Colonic mucosa (tissue), 4 donors: Measurements from ENCODE around the gene REG4. TPM values are rescaled to one million over a fixed set of nuclear protein-coding genes. Genes with fewer than 3 reads are reported as not detected.
"Not testable (repeated sequence)": the region's sequence is repeated elsewhere in the genome, so short reads cannot be mapped to it uniquely, and the experiment has no call there.

Experiments used
- DNase-seq: peaks from one replicate; pipeline ENCODE4 v3.0.0-alpha.2; 2020
- H3K27ac ChIP-seq: fragments of 200-600 bp; one replicate; pipeline ENCODE4 v1.8.0; 2021
- H3K27me3 ChIP-seq: fragments of 200-600 bp; one replicate; pipeline ENCODE4 v1.8.0; 2021
- H3K36me3 ChIP-seq: fragments of 200-600 bp; one replicate; pipeline ENCODE4 v1.8.0; 2021
- H3K4me1 ChIP-seq: fragments of 200-600 bp; one replicate; pipeline ENCODE4 v1.8.0; 2021; ENCODE audit warnings: mild to moderate bottlenecking
- H3K4me3 ChIP-seq: fragments of 200-600 bp; one replicate; pipeline ENCODE4 v1.8.0; 2021
- H3K9ac ChIP-seq, 2 donors: one replicate each; pipeline ENCODE4 v1.7.0; 2013; ENCODE audit warnings: control low read depth in 2 of 2, low read depth in 2 of 2, low read length in 2 of 2
- H3K9me3 ChIP-seq: fragments of 200-600 bp; one replicate; pipeline ENCODE4 v1.8.0; 2021
- CTCF ChIP-seq: fragments of 200-600 bp; IDR thresholded peaks from one replicate; pipeline ENCODE4 v1.8.0; 2022; ENCODE audit warnings: antibody characterized with exemption, mild to moderate bottlenecking
- intact Hi-C: fragments of 100-400 bp; cut with DNase I; formaldehyde crosslinking; loops from one replicate; pipeline ENCODE4 v1.14.1; 2022
- total RNA-seq, 2 donors: library from RNA; stranded (reverse); fragmentation: NEBNext Ultra II Directional in 1 of 2; extraction: Animal tissue kit (Norgen Biotek cat#: 25700) in 1 of 2; gene quantifications; one replicate each; pipeline ENCODE4 v1.2.1, GENCODE V29; 2021
- donor health status: healthy.
- donor health status: DM: no; HTN: no; CAD: no.
- donor health status: DM: no; HTN: no; CAD: no.

Gene REG4
- total RNA-seq = 100 to 1,000 TPM in 1 of 2 donors, 10 to 100 TPM in 1; 90.2 to 169 TPM

DNA sequence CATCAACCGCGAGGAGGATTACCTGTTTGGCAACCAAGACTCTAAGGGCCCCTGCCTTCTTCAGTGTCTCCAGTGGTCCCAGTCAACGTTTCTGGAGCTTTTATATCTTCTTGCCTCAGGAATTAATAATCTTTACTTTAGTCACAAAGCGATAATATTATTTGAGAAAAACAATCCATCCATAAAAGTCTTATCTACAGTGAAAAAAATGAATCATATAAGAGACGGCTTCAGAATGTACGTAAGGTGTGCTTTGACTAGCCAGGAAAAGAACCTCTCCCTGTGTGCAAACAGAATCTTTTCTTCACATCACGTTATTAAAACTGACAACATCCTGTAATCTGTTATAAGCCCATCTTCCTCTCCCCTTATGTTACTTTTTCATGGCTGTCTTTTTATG lies at the start of gene REG4:
TSS of gene REG4 (minus strand) at position 74 of the 400 bp plus-strand sequence. CDS start 2,691 bp downstream, outside the sequence.
- H3K4me3 ChIP-seq = no peak within 1 kb of the TSS
- H3K27me3 ChIP-seq = no peaks in the 10 kb centered on the region
- DNase-seq = no peak
- intact Hi-C loops = no loop called here
- no peak within 1 kb of the TSS for H3K27ac ChIP-seq
- no peak within 1 kb of the TSS for H3K9ac ChIP-seq
- no peak for TF ChIP-seq CTCF
- H3K4me1 ChIP-seq = no peaks in the 10 kb centered on the region
- no peaks in the 10 kb centered on the region for H3K36me3 ChIP-seq
- H3K9me3 ChIP-seq = no peaks in the 10 kb centered on the region

DNA sequence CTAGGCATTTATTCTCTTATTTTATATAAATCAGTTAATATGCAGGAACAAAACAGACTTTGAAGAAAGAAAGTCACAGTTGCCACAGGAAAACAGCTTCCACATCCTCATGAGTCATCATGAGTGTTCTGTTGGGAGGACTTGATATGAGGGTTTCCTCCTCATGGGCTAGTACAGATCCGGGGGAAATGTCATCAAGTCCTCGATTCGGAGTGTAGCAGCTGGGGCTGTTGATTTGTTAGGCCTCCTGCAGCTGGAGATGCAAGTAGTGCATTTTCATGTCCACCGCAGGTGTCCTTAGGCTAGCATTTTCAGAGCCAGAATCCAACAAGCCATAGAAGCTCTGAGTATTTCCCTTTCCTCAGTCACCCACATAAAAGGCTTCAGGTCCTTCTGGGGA lies 48.4 kb upstream of the REG4 start:
- intact Hi-C loops = no loop called here
- Histone ChIP-seq H3K27me3 (no peaks in the 10 kb centered on the region), H3K9me3 (no peaks in the 10 kb centered on the region), H3K27ac (no peak overlapping the region), H3K9ac (no peak overlapping the region), H3K4me3 (no peak overlapping the region), H3K4me1 (no peaks in the 10 kb centered on the region), H3K36me3 (no peaks in the 10 kb centered on the region)
- no peak for TF ChIP-seq CTCF
- no peak for DNase-seq

DNA sequence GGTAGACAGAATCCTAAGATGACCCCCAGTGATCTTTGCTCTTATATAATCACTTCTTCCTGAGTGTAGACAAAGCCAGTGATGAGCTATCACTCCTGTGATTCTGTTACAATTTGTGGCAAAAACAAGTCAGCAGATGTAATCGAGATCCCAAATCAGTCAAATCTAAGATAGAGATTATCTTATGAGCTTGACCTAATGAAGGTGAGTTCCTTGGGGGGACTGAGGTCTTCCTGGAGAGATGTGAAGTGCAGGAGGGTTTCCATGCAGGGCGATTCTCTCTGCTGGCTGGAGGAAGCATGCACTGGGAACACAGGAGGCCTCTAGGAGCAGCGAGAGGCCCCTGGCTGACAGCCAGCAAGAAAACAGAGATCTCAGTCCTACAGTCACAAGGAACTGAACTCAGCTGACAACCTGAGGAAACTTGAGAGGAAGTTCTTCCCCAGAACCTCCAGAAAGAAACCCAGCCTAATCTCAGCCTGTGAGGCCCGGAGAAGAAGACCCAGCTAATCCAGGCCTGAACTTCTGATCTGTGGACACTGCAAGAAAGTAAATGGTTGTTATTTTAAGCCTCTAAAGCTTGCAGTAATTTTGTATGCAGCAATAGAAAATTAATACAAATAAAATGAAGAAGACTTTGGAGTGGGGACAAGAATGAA lies 47.4 kb upstream of the REG4 start:
- H3K27ac ChIP-seq, H3K4me3 ChIP-seq, H3K4me1 ChIP-seq, DNase-seq, intact Hi-C loops, H3K9ac ChIP-seq, H3K9me3 ChIP-seq, H3K36me3 ChIP-seq, H3K27me3 ChIP-seq: not testable (repeated sequence)

DNA sequence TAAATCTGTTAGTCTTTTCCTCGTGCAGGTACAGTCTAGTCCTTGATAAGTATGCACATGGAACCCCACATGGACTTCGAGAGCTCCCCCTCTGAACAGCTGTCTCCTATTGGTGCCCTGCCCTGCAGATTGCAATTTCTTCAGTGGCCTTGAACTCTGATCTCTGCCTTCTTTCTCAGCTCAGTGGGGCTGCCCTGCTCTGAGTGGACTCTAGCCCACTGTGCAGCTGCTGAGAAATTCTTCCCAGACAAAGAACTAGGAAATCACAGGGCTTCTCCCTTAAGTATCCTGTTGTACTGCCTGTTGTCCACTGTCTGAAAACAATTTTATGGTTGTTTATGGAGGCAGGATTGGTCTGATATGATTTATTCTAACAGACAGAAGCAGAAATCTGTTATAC lies 46.9 kb upstream of the REG4 start:
- Histone ChIP-seq H3K4me1 (no peaks in the 10 kb centered on the region), H3K27me3 (no peaks in the 10 kb centered on the region), H3K9me3 (no peaks in the 10 kb centered on the region), H3K36me3 (no peaks in the 10 kb centered on the region), H3K9ac (no peak overlapping the region), H3K4me3 (no peak overlapping the region), H3K27ac (no peak overlapping the region)
- no peak for TF ChIP-seq CTCF
- intact Hi-C loops = no loop called here
- DNase-seq = no peak

GRCh38 chr1:119853155-119853554 lies 41.9 kb upstream of the REG4 start:
- no peaks in the 10 kb centered on the region for H3K27me3 ChIP-seq
- TF ChIP-seq CTCF = no peak
- no peaks in the 10 kb centered on the region for H3K36me3 ChIP-seq
- H3K4me1 ChIP-seq = no peaks in the 10 kb centered on the region
- H3K27ac ChIP-seq = no peak overlapping the region
- DNase-seq = no peak
- intact Hi-C loops = no loop called here
- no peak overlapping the region for H3K4me3 ChIP-seq
- no peak overlapping the region for H3K9ac ChIP-seq
- no peaks in the 10 kb centered on the region for H3K9me3 ChIP-seq

DNA sequence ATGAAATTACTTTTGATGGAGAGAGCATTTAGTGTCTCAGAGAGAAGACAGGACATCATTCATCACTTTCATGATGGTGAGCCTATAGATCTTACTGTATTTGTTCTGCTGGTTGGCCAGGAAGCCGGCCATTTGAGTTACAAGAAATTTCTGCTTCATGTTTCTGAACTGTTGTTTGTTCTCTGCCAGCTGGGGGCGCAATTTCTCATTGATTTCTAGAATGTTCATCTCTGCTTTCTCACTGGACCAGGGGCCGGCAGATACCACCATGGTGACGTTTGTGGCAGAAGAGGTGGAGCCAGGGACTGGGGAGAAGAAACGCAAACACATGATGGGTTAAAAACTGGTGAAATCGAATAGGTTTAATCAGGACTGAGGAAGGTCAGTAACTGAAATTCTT lies 32.9 kb upstream of the REG4 start:
- H3K4me3 ChIP-seq, intact Hi-C loops, H3K4me1 ChIP-seq, H3K27ac ChIP-seq, H3K27me3 ChIP-seq, DNase-seq, H3K9ac ChIP-seq, H3K9me3 ChIP-seq, H3K36me3 ChIP-seq: not testable (repeated sequence)
- TF ChIP-seq CTCF = peak; percentile 17
